HG03060 (cell line): ENCODE results near the gene TRIM56.
"Not testable (repeated sequence)": the region's sequence is repeated elsewhere in the genome, so short reads cannot be mapped to it uniquely, and the experiment has no call there.

Experiments used
- ATAC-seq: cut with Tn5 transposase; IDR thresholded peaks from one replicate; pipeline ENCODE4 v1.9.1; 2021; ENCODE audit warnings: low read depth, moderate number of reproducible peaks; ENCODE audit not compliant: unreplicated experiment

The TRIM56 gene

DNA sequence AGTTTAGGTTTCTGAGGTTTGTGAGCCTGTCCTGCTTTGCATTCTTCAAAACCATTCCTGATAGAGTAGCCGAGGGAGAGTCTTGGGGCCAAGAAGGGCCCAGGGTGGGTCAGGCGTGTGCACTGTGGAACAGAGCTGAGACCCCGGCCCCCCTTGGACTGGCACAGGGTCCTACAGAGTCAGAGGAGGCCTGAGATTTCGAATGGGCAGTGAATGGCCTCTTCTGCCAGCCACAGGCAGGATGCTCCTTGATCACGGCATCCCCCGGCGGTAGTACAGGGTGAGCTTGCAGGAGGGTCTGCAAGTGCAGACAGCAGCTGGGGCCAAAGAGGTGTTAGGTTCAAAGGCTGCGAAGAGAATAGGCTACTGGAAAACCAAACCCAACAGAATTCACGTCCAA is 4.6 kb downstream of the TRIM56 start:
- no peak for ATAC-seq

DNA sequence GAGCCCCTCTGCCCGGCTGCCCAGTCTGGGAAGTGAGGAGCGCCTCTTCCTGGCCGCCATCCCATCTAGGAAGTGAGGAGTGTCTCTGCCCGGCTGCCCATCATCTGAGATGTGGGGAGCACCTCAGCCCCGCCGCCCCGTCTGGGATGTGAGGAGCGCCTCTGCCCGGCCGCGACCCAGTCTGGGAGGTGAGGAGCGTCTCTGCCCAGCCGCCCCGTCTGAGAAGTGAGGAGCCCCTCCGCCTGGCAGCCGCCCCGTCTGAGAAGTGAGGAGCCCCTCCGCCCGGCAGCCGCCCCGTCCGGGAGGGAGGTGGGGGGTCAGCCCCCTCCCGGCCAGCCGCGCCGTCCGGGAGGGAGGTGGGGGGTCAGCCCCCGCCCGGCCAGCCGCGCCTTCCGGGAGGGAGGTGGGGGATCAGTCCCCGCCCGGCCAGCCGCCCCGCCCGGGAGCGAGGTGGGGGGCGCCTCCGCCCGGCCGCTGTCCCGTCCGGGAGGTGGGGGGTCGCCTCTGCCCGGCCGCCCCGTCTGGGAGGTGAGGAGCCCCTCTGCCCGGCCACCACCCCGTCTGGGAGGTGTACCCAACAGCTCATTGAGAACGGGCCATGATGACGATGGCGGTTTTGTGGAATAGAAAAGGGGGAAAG is 7.1 kb downstream of the TRIM56 start:
- not testable (repeated sequence) for ATAC-seq

- no peak for ATAC-seq
Observed at GRCh38 chr7:101093906-101094305, 8.6 kb downstream of the TRIM56 start.

- ATAC-seq = no peak
Observed at GRCh38 chr7:101094376-101094775, 9.1 kb downstream of the TRIM56 start.

GRCh38 chr7:101094791-101095375 is 9.6 kb downstream of the TRIM56 start:
- no peak for ATAC-seq

- no peak for ATAC-seq
Observed at GRCh38 chr7:101096331-101096956, 11.2 kb downstream of the TRIM56 start.

DNA sequence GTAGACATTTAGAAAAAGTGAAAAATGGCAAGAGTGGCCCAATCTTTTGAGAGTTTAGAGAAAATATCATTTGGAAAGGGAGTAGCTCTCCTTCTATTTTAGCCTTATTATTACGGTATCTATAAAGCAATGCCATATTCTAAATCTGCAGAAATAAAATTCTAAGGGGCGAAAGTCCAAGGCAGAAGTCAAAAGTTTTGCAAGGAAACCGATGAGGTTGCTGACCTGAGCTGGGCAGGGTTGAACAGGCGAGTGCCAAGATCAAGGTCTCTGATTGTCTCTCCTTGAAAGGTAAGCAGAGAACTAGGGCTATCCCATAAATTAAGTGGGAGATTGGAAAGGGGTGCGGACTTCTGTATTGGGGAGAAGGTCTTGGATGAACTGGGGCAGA is 11.7 kb downstream of the TRIM56 start:
- no peak for ATAC-seq

DNA sequence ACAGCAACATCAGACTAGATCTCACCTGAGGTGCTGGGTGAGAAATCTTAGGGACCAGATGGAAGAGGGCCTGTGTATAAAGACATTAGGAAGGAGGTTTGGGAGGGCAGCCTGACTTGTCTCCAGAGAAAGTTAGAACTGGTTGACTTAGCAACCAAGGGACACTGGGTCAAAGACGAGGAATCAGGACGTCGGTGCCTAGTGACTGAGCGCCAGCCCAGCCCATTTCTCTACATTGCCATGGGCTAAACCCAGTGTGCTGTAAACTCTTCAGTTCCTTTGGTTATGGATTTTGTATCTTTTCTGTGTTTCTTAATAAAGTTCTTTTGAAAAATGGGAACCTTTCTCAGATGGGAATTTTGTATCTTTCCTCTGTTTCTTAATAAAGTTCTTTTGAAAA is 12.3 kb downstream of the TRIM56 start:
- ATAC-seq = no peak

DNA sequence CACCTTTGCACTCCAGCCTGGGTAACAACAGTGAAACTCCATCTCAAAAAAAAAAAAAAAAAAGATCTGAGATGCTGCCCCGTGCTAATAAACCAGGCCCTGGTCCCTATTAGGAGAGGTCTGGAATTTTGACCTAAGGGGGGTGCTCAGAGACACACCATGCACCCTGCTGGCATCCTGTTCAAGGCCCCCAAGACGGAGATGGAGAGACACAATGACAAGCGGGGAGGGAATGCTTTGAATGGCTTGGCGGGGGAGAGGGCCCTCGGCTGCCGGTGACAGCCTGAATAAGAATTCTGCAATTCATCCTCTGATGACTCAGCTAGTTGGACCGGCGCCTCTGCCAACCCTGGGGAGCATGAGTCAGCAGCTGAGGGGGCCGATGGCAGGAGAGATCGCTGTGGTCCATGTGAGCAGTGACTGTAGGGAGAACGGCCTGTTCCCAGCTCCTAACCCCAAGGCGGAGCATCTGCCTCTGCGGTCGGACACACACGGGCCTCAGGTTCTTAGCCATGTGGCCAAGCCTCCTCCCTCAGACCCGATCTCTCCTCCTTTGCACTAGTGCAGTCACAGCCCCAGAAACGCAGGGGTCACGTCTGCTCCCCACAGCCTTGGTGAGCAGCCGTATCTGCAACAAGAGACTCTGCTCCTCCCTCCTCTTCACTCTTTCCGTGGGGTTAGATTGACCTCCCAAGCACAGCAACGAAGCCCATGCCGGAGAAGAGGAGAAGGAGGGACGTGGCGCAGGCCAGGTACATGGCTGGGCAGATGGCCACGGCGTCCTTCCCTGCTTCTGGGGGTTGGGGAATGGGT is 14.9 kb downstream of the TRIM56 start:
- no peak for ATAC-seq

GRCh38 chr7:101100858-101101847 is 15.9 kb downstream of the TRIM56 start:
- ATAC-seq = no peak

GRCh38 chr7:101102026-101102425 is 16.7 kb downstream of the TRIM56 start:
- no peak for ATAC-seq

DNA sequence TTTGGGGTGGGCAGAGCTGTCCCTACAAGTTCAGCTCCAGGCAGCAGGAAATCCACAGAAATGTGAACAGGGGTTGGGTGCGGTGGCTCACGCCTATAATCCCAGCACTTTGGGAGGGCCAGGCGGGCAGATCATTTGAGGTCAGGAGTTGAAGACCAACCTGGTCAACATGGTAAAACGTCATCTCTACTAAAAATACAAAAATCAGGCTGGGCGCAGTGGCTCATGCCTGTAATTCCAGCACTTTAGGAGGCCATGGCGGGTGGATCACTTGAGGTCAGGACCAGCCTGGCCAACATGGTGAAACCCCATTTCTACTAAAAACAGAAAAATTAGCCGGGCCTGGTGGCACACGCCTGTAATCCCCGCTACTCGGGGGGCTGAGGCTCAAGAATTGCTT is 18.4 kb downstream of the TRIM56 start:
- not testable (repeated sequence) for ATAC-seq

- no peak for ATAC-seq
Observed at GRCh38 chr7:101104193-101104713, 19.0 kb downstream of the TRIM56 start.

DNA sequence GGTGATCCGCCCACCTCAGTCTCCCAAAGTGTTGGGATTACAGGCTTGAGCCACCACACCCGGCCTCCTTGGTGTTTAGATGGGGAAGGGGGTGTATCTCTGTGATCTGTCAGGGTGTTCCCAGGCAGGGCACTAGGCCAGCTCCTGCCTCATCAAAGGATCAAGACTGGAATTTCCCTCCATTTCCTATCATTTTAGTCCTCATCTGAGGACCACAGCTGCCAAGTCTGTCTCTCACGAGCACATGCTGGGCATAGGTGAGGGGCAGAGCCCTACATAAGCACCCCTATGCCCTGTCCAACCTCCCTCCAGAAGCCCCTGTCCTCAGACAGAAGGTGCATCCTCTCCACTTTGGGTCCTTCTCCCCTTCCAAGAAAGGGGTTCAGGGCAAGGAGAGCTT is 19.5 kb downstream of the TRIM56 start:
- ATAC-seq = no peak

GRCh38 chr7:101105248-101105647 is 20.0 kb downstream of the TRIM56 start:
- not testable (repeated sequence) for ATAC-seq

- no peak for ATAC-seq
Observed at GRCh38 chr7:101106386-101106785, 21.1 kb downstream of the TRIM56 start.

- no peak for ATAC-seq
Observed at GRCh38 chr7:101108330-101108857, 23.1 kb downstream of the TRIM56 start.

DNA sequence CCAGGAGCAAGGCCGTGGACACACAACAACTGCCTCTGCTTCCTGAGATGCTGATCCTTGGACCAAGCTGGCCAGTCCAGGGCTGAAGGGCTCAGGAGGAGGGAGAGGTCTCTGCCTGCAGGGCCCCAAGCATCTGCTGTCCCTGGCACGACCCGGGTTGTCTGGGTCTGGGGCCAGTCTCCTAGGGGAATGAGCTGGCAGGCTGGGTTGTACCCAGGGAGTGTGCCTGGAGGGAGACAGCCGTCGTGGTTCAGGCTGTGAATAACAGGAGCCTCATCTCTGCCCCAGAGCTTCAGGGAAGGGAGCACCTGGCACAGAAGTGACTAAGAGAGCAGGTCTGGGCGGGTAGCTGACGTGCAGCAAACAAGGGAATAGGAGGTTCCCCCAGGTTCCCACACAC is 23.7 kb downstream of the TRIM56 start:
- no peak for ATAC-seq

GRCh38 chr7:101109368-101109767 is 24.1 kb downstream of the TRIM56 start:
- no peak for ATAC-seq

DNA sequence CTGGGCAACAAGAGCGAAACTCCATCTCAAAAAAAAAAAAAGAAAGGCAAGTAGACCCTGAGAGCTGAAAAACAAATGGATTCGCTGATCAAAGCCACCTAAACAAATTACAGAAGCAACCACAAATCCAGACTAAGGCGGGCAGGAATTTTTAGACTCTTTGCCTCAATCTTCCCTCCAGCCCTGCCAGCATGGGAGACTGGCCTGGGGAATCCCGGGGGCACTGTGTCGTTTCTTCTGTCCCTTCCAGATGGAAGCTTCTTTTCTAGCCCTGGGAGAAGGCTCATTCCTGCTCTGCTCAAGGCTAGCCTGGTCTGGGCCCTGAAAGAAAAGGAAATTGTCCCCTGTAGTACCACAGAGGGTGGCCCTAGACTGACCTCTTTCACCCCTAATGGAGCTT is 26.0 kb downstream of the TRIM56 start:
- ATAC-seq = no peak
